Activated naive CD4-positive, alpha-beta T cell (primary cell): ENCODE results near the gene RAPGEF2.

ENCODE experiments used
- DNase-seq, 4 experiments: peaks; one replicate each; lab custom pipeline; 2025; lab: John Stamatoyannopoulos, UW

The RAPGEF2 gene

GRCh38 chr4:159319027-159319426 lies 216.1 kb downstream of the RAPGEF2 start:
- no peak for DNase-seq

- DNase-seq = no peak
These were observed 223.6 kb downstream of the RAPGEF2 start for GRCh38 chr4:159326480-159326879.

- DNase-seq = no peak
These were observed 225.9 kb downstream of the RAPGEF2 start for GRCh38 chr4:159328766-159329165.

- no peak for DNase-seq
These were observed 231.6 kb downstream of the RAPGEF2 start for GRCh38 chr4:159334461-159334860.

GRCh38 chr4:159337041-159337440 lies 234.2 kb downstream of the RAPGEF2 start:
- DNase-seq = no peak

- DNase-seq = no peak
These were observed 238.6 kb downstream of the RAPGEF2 start for GRCh38 chr4:159341522-159341921.

GRCh38 chr4:159342374-159342773 lies 239.5 kb downstream of the RAPGEF2 start:
- DNase-seq = no peak

GRCh38 chr4:159343116-159343515 lies 240.2 kb downstream of the RAPGEF2 start:
- DNase-seq = no peak

- no peak for DNase-seq
These were observed 242.0 kb downstream of the RAPGEF2 start for GRCh38 chr4:159344877-159345276.

GRCh38 chr4:159346681-159347080 lies 243.8 kb downstream of the RAPGEF2 start:
- no peak for DNase-seq

GRCh38 chr4:159347813-159348212 lies 244.9 kb downstream of the RAPGEF2 start:
- DNase-seq = no peak

- no peak for DNase-seq
These were observed 246.5 kb downstream of the RAPGEF2 start for GRCh38 chr4:159349332-159349731.

- DNase-seq = no peak
These were observed 249.7 kb downstream of the RAPGEF2 start for GRCh38 chr4:159352609-159353008.

- DNase-seq = no peak
These were observed 250.7 kb downstream of the RAPGEF2 start for GRCh38 chr4:159353422-159354116.

- DNase-seq = no peak
These were observed 252.6 kb downstream of the RAPGEF2 start for GRCh38 chr4:159355466-159355865.

- no peak for DNase-seq
These were observed 254.5 kb downstream of the RAPGEF2 start for GRCh38 chr4:159357350-159357749.

GRCh38 chr4:159358226-159358625 lies 255.3 kb downstream of the RAPGEF2 start:
- DNase-seq = no peak

GRCh38 chr4:159360549-159360948 lies 257.7 kb downstream of the RAPGEF2 start:
- no peak for DNase-seq

GRCh38 chr4:159363361-159363760 lies 260.5 kb downstream of the RAPGEF2 start:
- DNase-seq = no peak

GRCh38 chr4:159366966-159367780 lies 264.3 kb downstream of the RAPGEF2 start:
- no peak for DNase-seq

GRCh38 chr4:159367781-159368080 lies 264.9 kb downstream of the RAPGEF2 start:
- no peak for DNase-seq

GRCh38 chr4:159368320-159368719 lies 265.4 kb downstream of the RAPGEF2 start:
- no peak for DNase-seq

- no peak for DNase-seq
These were observed 266.4 kb downstream of the RAPGEF2 start for GRCh38 chr4:159369256-159369655.

- no peak for DNase-seq
These were observed 267.4 kb downstream of the RAPGEF2 start for GRCh38 chr4:159370286-159370685.
